LNCaP clone FGC (cell line): ENCODE results near the gene UBQLN4.

Source experiments
- DNase-seq: peaks from one replicate; pipeline ENCODE4 v3.0.0-alpha.2; 2011; ENCODE audit warnings: low read depth
- H3K4me3 ChIP-seq: 2 replicates; pipeline ENCODE4 v1.5.1; 2011; ENCODE audit warnings: mild to moderate bottlenecking, low read depth, low read length, control low read depth
- CTCF ChIP-seq: IDR thresholded peaks from 2 replicates; pipeline ENCODE4 v1.5.1; 2012; ENCODE audit warnings: mild to moderate bottlenecking; ENCODE audit not compliant: control insufficient read depth, insufficient read depth; ENCODE audit errors: extremely low read depth

Gene UBQLN4

GRCh38 chr1:156089704-156090103, 36.1 kb upstream of the UBQLN4 start:
- H3K4me3 ChIP-seq, result no peak overlapping the region
- TF ChIP-seq CTCF, result no peak
- no peak for DNase-seq

- DNase-seq, result peak; percentile 22
- TF ChIP-seq CTCF, result no peak
- H3K4me3 ChIP-seq, result no peak overlapping the region
Observed at GRCh38 chr1:156086256-156086662, 32.7 kb upstream of the UBQLN4 start.

- TF ChIP-seq CTCF, result no peak
- DNase-seq, result no peak
- no peak overlapping the region for H3K4me3 ChIP-seq
Observed at GRCh38 chr1:156083800-156084790, 30.5 kb upstream of the UBQLN4 start.

GRCh38 chr1:156082309-156083091, 28.9 kb upstream of the UBQLN4 start, which contains the start of gene MEX3A:
MEX3A (minus strand) TSS chr1:156082465; CDS start chr1:156081998, 467 bp downstream.
- no peak for DNase-seq
- peak within 1 kb of the TSS; percentile 84 for H3K4me3 ChIP-seq
- TF ChIP-seq CTCF, result no peak

GRCh38 chr1:156081917-156082308, 28.3 kb upstream of the UBQLN4 start:
- no peak for TF ChIP-seq CTCF
- no peak for DNase-seq
- peak overlapping the region; percentile 84 for H3K4me3 ChIP-seq

- peak overlapping the region; percentile 84 for H3K4me3 ChIP-seq
- TF ChIP-seq CTCF, result no peak
- DNase-seq, result no peak
Observed at GRCh38 chr1:156081180-156081916, 27.8 kb upstream of the UBQLN4 start.
